GM06990 (cell line): Measurements from ENCODE around the gene TIGD7.

Experiments
- DNase-seq: peaks from one replicate; pipeline ENCODE4 v3.0.0-alpha.2; 2011; ENCODE audit not compliant: insufficient read length; ENCODE audit errors: extremely low read depth
- H3K27me3 ChIP-seq: replicated peaks from 2 replicates; pipeline ENCODE4 v1.6.0; 2011; ENCODE audit warnings: low read length; ENCODE audit not compliant: control insufficient read depth, insufficient read depth
- H3K36me3 ChIP-seq: 2 replicates; pipeline ENCODE4 v1.5.1; 2011; ENCODE audit warnings: low read length; ENCODE audit not compliant: control insufficient read depth, insufficient read depth
- H3K4me3 ChIP-seq: replicated peaks from 2 replicates; pipeline ENCODE4 v1.5.1; 2011; ENCODE audit warnings: low read depth, mild to moderate bottlenecking, control low read depth, low read length
- TF ChIP-seq, protein P1 (sequence below): IDR thresholded peaks from 2 replicates; pipeline ENCODE4 v1.5.1; 2011; ENCODE audit warnings: low read length, control low read depth, mild to moderate bottlenecking, inconsistent platforms; ENCODE audit not compliant: insufficient read depth, poor library complexity, severe bottlenecking

The TIGD7 gene

DNA sequence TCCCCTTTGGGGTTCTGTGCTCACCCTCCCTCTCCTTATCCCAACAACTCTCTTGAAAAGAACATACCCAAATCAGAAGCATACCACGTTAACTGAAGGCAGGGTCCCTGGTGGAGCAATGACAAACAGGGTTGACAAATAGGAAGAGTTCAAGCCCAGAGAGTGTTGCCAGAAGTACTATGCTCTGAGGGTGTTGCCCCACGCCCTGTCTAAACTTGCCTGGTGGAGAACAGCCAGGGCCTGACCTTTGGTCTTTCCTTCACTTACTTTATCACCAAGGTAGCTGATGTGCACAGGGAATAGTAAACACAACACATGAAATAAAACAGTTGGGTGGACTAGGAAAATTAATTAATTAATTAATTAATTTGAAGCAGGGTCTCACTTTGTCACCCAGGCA lies 23.4 kb upstream of the TIGD7 start:
- no peak overlapping the region for H3K4me3 ChIP-seq
- DNase-seq, result no peak
- no peaks in the 10 kb centered on the region for H3K27me3 ChIP-seq
- TF ChIP-seq, protein P1, sequence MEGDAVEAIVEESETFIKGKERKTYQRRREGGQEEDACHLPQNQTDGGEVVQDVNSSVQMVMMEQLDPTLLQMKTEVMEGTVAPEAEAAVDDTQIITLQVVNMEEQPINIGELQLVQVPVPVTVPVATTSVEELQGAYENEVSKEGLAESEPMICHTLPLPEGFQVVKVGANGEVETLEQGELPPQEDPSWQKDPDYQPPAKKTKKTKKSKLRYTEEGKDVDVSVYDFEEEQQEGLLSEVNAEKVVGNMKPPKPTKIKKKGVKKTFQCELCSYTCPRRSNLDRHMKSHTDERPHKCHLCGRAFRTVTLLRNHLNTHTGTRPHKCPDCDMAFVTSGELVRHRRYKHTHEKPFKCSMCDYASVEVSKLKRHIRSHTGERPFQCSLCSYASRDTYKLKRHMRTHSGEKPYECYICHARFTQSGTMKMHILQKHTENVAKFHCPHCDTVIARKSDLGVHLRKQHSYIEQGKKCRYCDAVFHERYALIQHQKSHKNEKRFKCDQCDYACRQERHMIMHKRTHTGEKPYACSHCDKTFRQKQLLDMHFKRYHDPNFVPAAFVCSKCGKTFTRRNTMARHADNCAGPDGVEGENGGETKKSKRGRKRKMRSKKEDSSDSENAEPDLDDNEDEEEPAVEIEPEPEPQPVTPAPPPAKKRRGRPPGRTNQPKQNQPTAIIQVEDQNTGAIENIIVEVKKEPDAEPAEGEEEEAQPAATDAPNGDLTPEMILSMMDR, result no peak
- no peaks in the 10 kb centered on the region for H3K36me3 ChIP-seq

DNA sequence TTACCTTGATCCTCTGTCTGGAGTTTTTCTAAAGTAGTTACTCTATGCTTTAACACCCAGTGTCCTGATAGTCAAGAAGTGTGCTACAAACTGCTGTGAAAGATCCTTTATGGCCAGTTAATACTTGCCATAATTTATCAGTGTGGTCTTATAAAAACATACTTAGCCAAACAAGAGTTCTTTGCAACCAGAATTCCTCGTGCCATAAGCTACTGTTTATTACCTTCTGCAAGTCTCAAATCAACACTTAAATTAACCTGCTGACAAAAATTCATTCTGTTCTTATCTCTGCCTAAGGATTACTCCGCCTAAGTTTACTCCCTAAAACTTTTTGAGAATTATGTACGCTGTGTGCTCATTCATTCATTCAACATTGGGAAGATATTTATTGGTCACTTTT lies 22.9 kb upstream of the TIGD7 start:
- no peak for DNase-seq
- Histone ChIP-seq H3K27me3 (no peaks in the 10 kb centered on the region), H3K4me3 (no peak overlapping the region), H3K36me3 (no peaks in the 10 kb centered on the region)
- TF ChIP-seq, protein P1, result no peak

DNA sequence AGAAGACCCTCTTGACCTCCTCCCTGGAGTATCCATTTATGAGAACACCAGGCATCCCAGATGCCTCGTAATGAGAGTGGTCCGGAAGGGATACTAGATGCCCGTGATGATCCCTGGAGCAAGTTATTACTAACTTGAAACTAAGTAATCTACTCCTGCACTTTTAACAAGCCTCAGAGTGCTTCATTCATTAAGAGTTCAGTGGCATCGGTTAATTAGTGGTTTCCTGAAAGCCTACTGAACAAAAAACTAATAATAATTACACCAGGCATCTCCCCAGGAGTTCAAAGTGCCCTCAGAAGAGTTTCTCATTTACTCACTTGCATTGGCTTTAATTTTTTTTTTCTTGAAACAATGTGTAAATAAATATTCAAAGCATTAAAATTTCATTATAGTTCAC lies 22.3 kb upstream of the TIGD7 start:
- H3K36me3 ChIP-seq, result no peaks in the 10 kb centered on the region
- TF ChIP-seq, protein P1, result no peak

DNA sequence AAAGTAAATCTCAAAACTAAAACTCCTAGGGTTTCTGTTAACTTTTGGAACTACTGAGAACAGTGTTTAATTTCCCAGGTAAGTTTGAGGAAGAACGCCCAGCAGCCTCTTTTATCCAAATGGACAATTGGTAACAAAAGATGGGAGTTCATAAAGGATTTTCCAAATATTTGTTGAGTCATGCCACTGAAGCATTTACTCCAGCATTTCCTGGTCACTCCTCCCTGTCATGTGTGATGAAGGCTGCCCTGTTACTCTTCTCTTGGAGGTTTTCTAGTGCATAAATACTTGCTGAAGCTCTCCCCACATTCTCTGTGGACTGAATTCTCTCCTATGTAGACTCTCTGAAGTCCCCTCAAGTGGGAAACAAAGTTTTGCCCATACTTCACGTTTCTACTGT lies 16.6 kb upstream of the TIGD7 start:
- TF ChIP-seq, protein P1, result no peak
- no peak for DNase-seq
- Histone ChIP-seq H3K4me3 (no peak overlapping the region), H3K36me3 (no peaks in the 10 kb centered on the region), H3K27me3 (no peaks in the 10 kb centered on the region)

More for the DNA sequence above, 22.3 kb upstream of the TIGD7 start:
- H3K27me3 ChIP-seq, result no peaks in the 10 kb centered on the region
- no peak overlapping the region for H3K4me3 ChIP-seq
- no peak for DNase-seq

DNA sequence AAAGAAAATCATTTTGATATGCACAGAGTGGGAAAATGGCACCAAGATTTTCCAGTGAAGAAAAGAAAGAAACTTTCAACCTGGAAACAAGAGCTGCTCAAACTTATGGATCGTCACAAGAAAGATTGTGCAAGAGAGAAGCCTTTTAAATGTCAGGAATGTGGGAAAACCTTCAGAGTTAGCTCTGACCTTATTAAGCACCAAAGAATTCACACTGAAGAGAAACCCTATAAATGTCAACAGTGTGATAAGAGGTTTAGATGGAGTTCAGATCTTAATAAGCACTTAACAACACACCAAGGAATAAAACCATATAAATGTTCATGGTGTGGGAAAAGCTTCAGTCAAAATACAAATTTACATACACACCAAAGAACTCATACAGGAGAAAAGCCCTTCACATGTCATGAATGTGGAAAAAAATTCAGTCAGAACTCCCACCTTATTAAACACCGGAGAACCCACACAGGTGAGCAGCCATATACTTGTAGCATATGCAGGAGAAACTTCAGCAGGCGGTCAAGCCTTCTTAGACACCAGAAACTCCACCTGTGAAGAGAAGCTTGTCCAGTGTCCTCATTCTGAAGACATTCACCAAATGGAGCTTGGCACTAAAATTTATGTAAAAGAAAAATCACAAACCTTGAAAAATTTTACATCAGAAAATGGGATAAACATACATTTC lies 12.2 kb upstream of the TIGD7 start:
- no peak for DNase-seq
- Histone ChIP-seq H3K36me3 (peaks cover 3% of the 10 kb centered on the region), H3K27me3 (no peaks in the 10 kb centered on the region), H3K4me3 (no peak overlapping the region)
- TF ChIP-seq, protein P1, result no peak

DNA sequence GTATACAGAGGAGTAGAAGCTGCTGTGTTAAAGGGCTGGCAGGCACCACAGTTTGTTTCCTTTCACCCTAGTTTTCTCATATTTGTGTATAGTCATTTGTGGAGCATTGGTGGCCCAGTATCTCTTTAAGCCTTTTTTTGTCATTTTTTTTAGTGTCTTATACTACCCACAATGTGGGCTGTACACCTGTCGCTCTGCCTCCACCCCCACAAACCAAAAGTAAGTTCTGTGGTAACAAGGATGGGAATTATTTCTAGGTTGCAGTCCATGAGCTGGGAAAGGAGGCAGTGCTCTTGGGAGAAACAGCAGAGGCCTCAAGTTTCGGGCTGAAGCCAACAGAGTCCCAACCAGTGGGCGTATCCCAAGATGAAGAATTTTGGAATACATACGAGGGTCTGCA lies 6.3 kb upstream of the TIGD7 start:
- H3K36me3 ChIP-seq, result peaks cover 9% of the 10 kb centered on the region

More for the DNA sequence above, 6.3 kb upstream of the TIGD7 start:
- TF ChIP-seq, protein P1, result no peak
- DNase-seq, result no peak
- Histone ChIP-seq H3K27me3 (no peaks in the 10 kb centered on the region), H3K4me3 (no peak overlapping the region)
